Activated CD8-positive, alpha-beta memory T cell treated with anti-CD3 and anti-CD28 coated beads, Interleukin-2, amount 50 U/mL, for 24 hours (primary cell): ENCODE results near the gene AAMP.
"Not testable (repeated sequence)": the region's sequence is repeated elsewhere in the genome, so short reads cannot be mapped to it uniquely, and the experiment has no call there.

Experiments
- DNase-seq: peaks from one replicate; pipeline ENCODE4 v3.0.0-alpha.2; 2020; ENCODE audit errors: extremely low read depth

AAMP gene

GRCh38 chr2:218269900-218270720 lies at the start of gene AAMP, which contains the start of gene PNKD:
Gene AAMP, minus strand, starts transcription at chr2:218270137. Its CDS starts 51 bp downstream, at chr2:218270086.
Gene PNKD, plus strand, starts transcription at chr2:218270519. Its CDS starts 17 bp downstream, at chr2:218270536.
- DNase-seq, result peak; percentile 99

- DNase-seq, result no peak
Observed at GRCh38 chr2:218318241-218318640, 48.3 kb upstream of the AAMP start.

GRCh38 chr2:218317835-218318234 lies 47.9 kb upstream of the AAMP start:
- no peak for DNase-seq

GRCh38 chr2:218317303-218317630 lies 47.3 kb upstream of the AAMP start:
- DNase-seq, result no peak

GRCh38 chr2:218315397-218315796 lies 45.5 kb upstream of the AAMP start:
- DNase-seq, result no peak

GRCh38 chr2:218314764-218315163 lies 44.8 kb upstream of the AAMP start:
- not testable (repeated sequence) for DNase-seq

- no peak for DNase-seq
Observed at GRCh38 chr2:218313356-218313755, 43.4 kb upstream of the AAMP start.

- no peak for DNase-seq
Observed at GRCh38 chr2:218312267-218312756, 42.4 kb upstream of the AAMP start.

- DNase-seq, result not testable (repeated sequence)
Observed at GRCh38 chr2:218311541-218312266, 41.8 kb upstream of the AAMP start.

- DNase-seq, result no peak
Observed at GRCh38 chr2:218310853-218311540, 41.1 kb upstream of the AAMP start.

- no peak for DNase-seq
Observed at GRCh38 chr2:218307415-218308090, 37.6 kb upstream of the AAMP start.

- DNase-seq, result no peak
Observed at GRCh38 chr2:218306184-218306920, 36.4 kb upstream of the AAMP start.

- DNase-seq, result no peak
Observed at GRCh38 chr2:218305383-218305782, 35.4 kb upstream of the AAMP start.

- DNase-seq, result peak; percentile 81
Observed at GRCh38 chr2:218301176-218301819, 31.4 kb upstream of the AAMP start.

GRCh38 chr2:218300141-218300540 lies 30.2 kb upstream of the AAMP start:
- no peak for DNase-seq

- no peak for DNase-seq
Observed at GRCh38 chr2:218298314-218298875, 28.5 kb upstream of the AAMP start.

- DNase-seq, result no peak
Observed at GRCh38 chr2:218296847-218297246, 26.9 kb upstream of the AAMP start.

GRCh38 chr2:218296200-218296599 lies 26.3 kb upstream of the AAMP start:
- no peak for DNase-seq

GRCh38 chr2:218295029-218295428 lies 25.1 kb upstream of the AAMP start:
- no peak for DNase-seq

- no peak for DNase-seq
Observed at GRCh38 chr2:218294430-218295022, 24.6 kb upstream of the AAMP start.
